Eye (tissue), 1 donor: ENCODE data around the gene GRM7.

ENCODE experiments used
- DNase-seq: peaks from one replicate; pipeline ENCODE4 v3.0.0-alpha.2; 2015

Gene GRM7

GRCh38 chr3:7607083-7607482 lies 746.2 kb downstream of the GRM7 start:
- no peak for DNase-seq

- no peak for DNase-seq
Measured at GRCh38 chr3:7607676-7608075, 746.8 kb downstream of the GRM7 start.

- no peak for DNase-seq
Measured at GRCh38 chr3:7610634-7611033, 749.7 kb downstream of the GRM7 start.

- DNase-seq, result no peak
Measured at GRCh38 chr3:7615043-7615442, 754.1 kb downstream of the GRM7 start.

- no peak for DNase-seq
Measured at GRCh38 chr3:7618606-7619005, 757.7 kb downstream of the GRM7 start.

- DNase-seq, result no peak
Measured at GRCh38 chr3:7620401-7620800, 759.5 kb downstream of the GRM7 start.

GRCh38 chr3:7621046-7621630 lies 760.2 kb downstream of the GRM7 start:
- no peak for DNase-seq

- no peak for DNase-seq
Measured at GRCh38 chr3:7621651-7622050, 760.7 kb downstream of the GRM7 start.

- DNase-seq, result no peak
Measured at GRCh38 chr3:7625021-7625420, 764.1 kb downstream of the GRM7 start.

GRCh38 chr3:7630351-7630911 lies 769.5 kb downstream of the GRM7 start:
- no peak for DNase-seq

- no peak for DNase-seq
Measured at GRCh38 chr3:7630925-7631324, 770.0 kb downstream of the GRM7 start.

- DNase-seq, result no peak
Measured at GRCh38 chr3:7632305-7632704, 771.4 kb downstream of the GRM7 start.

- peak; percentile 25 for DNase-seq
Measured at GRCh38 chr3:7637694-7638093, 776.8 kb downstream of the GRM7 start.

GRCh38 chr3:7638103-7638502 lies 777.2 kb downstream of the GRM7 start:
- DNase-seq, result no peak

- DNase-seq, result no peak
Measured at GRCh38 chr3:7640787-7641186, 779.9 kb downstream of the GRM7 start.

- no peak for DNase-seq
Measured at GRCh38 chr3:7646851-7647250, 785.9 kb downstream of the GRM7 start.

- DNase-seq, result no peak
Measured at GRCh38 chr3:7650466-7650865, 789.6 kb downstream of the GRM7 start.

- no peak for DNase-seq
Measured at GRCh38 chr3:7651274-7651673, 790.4 kb downstream of the GRM7 start.

GRCh38 chr3:7657214-7658112 lies 796.5 kb downstream of the GRM7 start:
- DNase-seq, result no peak

GRCh38 chr3:7658294-7658693 lies 797.4 kb downstream of the GRM7 start:
- no peak for DNase-seq

GRCh38 chr3:7659079-7659478 lies 798.2 kb downstream of the GRM7 start:
- no peak for DNase-seq

- DNase-seq, result no peak
Measured at GRCh38 chr3:7663771-7664170, 802.9 kb downstream of the GRM7 start.

- peak; percentile 27 for DNase-seq
Measured at GRCh38 chr3:7667774-7668173, 806.9 kb downstream of the GRM7 start.

GRCh38 chr3:7669641-7670040 lies 808.7 kb downstream of the GRM7 start:
- no peak for DNase-seq
